Gastroesophageal sphincter (tissue), 4 donors: Measurements from ENCODE around the gene SH3D21. TPM values are rescaled to one million over a fixed set of nuclear protein-coding genes. Genes with fewer than 3 reads are reported as not detected.

ENCODE experiments used
- ATAC-seq: fragments of 150-250 bp; one replicate; pipeline ENCODE4 v1.9.1; 2016; ENCODE audit warnings: mild to moderate bottlenecking, moderate library complexity
- H3K27ac ChIP-seq, 4 donors: fragments of 200-600 bp; sonication (generic) in 3 of 4; 1 replicate in 3 of 4; 2 replicates in 1 of 4; pipeline ENCODE4 v1.5.1; 2016 to 2019
- H3K27me3 ChIP-seq: fragments of 200-600 bp; sonication (generic); one replicate; pipeline ENCODE4 v1.5.1; 2019
- H3K36me3 ChIP-seq, 2 donors: fragments of 200-600 bp; sonication (generic); one replicate each; pipeline ENCODE4 v1.5.1; 2019; ENCODE audit warnings: control low read depth in 1 of 2
- H3K4me1 ChIP-seq, 3 donors: fragments of 200-600 bp; sonication (generic); 1 replicate in 2 of 3; 2 replicates in 1 of 3; pipeline ENCODE4 v1.5.1; 2016 to 2019; ENCODE audit warnings: control low read depth in 2 of 3
- H3K4me3 ChIP-seq, 2 donors: fragments of 200-600 bp; sonication (generic); one replicate each; pipeline ENCODE4 v1.5.1; 2019; ENCODE audit warnings: mild to moderate bottlenecking in 1 of 2, moderate library complexity in 1 of 2
- H3K9me3 ChIP-seq, 3 donors: fragments of 200-600 bp; sonication (generic); one replicate each; pipeline ENCODE4 v1.5.1; 2017 to 2019; ENCODE audit warnings: control low read depth in 2 of 3
- EP300 ChIP-seq: sonication (generic); formaldehyde crosslinking; IDR thresholded peaks from one replicate; pipeline ENCODE4 v1.6.1; 2017; ENCODE audit warnings: antibody characterized with exemption, mild to moderate bottlenecking
- POLR2A ChIP-seq, 2 donors: fragments of 450-650 bp; IDR thresholded peaks; one replicate each; pipeline ENCODE4 v1.6.1; 2017; ENCODE audit warnings: antibody characterized with exemption in 2 of 2, mild to moderate bottlenecking in 2 of 2, moderate library complexity in 1 of 2
- POLR2AphosphoS5 ChIP-seq: sonication (generic); formaldehyde crosslinking; IDR thresholded peaks from one replicate; pipeline ENCODE4 v1.6.1; 2017; ENCODE audit warnings: antibody characterized with exemption
- WGBS, 2 donors: methylation state at CpG; one replicate each; pipeline ENCODE4 v1.1.5; 2018; ENCODE audit warnings: low coverage in 1 of 2; 5-methylcytosine and 5-hydroxymethylcytosine counted together
- total RNA-seq, 4 donors: library from RNA; depleted of rRNA; stranded (reverse); fragments of >200 nt; gene quantifications; one replicate each; pipeline ENCODE4 v1.1.0, GENCODE V29; 2016
- TF ChIP-seq, protein P1 (sequence below), 4 experiments: fragments of 200-600 bp in 2 of 4; fragments of 450-650 bp in 2 of 4; sonication (generic) in 1 of 4; IDR thresholded peaks; one replicate each; pipeline ENCODE4 v1.5.1; 2017 to 2019; ENCODE audit warnings: antibody characterized with exemption in 4 of 4, mild to moderate bottlenecking in 2 of 4, moderate library complexity in 2 of 4

Gene SH3D21
- total RNA-seq = 1 to 10 TPM in 2 of 4 donors, under 1 TPM in 1, not detected in 1; 0.27 to 1.4 (median 1.3) TPM

DNA sequence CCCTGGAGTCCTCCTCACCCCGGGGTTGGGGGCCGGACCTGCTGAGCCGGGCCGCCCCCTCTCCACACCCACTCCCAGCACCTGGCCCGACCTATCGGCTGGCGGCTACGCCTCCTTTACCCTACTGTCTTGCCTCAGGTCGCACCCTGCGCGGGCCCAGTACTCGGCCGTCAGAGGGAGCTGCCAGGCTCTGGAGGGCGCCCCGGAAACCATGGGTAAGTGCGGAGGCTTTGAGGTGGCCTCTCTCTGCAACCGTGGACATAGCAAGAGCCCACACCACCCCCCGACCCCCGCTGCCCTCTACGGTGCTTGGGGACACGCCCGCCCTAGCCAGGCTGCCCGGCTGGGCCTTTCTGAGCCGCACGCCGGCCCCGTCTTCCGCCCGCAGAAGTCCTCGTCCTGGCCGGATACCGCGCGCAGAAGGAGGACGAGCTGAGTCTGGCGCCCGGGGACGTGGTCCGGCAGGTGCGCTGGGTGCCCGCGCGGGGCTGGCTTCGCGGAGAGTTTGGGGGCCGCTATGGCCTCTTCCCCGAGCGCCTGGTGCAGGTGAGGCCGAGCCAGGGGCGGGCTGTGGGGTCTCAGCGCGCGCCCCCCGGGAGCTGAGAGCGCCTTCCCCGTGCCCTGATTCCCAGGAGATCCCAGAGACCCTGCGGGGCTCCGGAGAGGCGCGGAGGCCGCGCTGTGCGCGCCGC lies at the start of gene SH3D21:
TSS of gene SH3D21 (plus strand) at position 159 of the 692 bp plus-strand sequence. CDS start at position 212, 53 bp downstream.
- peaks cover 0 to 38% of the 10 kb centered on the region in 2 donors for H3K36me3 ChIP-seq
- no peak for TF ChIP-seq POLR2AphosphoS5
- TF ChIP-seq, protein P1, sequence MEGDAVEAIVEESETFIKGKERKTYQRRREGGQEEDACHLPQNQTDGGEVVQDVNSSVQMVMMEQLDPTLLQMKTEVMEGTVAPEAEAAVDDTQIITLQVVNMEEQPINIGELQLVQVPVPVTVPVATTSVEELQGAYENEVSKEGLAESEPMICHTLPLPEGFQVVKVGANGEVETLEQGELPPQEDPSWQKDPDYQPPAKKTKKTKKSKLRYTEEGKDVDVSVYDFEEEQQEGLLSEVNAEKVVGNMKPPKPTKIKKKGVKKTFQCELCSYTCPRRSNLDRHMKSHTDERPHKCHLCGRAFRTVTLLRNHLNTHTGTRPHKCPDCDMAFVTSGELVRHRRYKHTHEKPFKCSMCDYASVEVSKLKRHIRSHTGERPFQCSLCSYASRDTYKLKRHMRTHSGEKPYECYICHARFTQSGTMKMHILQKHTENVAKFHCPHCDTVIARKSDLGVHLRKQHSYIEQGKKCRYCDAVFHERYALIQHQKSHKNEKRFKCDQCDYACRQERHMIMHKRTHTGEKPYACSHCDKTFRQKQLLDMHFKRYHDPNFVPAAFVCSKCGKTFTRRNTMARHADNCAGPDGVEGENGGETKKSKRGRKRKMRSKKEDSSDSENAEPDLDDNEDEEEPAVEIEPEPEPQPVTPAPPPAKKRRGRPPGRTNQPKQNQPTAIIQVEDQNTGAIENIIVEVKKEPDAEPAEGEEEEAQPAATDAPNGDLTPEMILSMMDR (IDR thresholded peaks at IDR 0.05) = peak in 1 of 4 experiments; percentile 39
- no peaks in the 10 kb centered on the region for H3K27me3 ChIP-seq
- H3K4me1 ChIP-seq = peaks cover 0 to 21% (median 10%) of the 10 kb centered on the region in 3 donors
- no CpG with 5 or more reads among the region's 65 CpGs for WGBS, 2 donors
- no peaks in the 10 kb centered on the region for H3K9me3 ChIP-seq
- H3K27ac ChIP-seq = peak within 1 kb of the TSS; percentile 45 to 84 (median 81)
- peak; percentile 49 for ATAC-seq
- peak within 1 kb of the TSS; percentile 71 to 83 for H3K4me3 ChIP-seq

DNA sequence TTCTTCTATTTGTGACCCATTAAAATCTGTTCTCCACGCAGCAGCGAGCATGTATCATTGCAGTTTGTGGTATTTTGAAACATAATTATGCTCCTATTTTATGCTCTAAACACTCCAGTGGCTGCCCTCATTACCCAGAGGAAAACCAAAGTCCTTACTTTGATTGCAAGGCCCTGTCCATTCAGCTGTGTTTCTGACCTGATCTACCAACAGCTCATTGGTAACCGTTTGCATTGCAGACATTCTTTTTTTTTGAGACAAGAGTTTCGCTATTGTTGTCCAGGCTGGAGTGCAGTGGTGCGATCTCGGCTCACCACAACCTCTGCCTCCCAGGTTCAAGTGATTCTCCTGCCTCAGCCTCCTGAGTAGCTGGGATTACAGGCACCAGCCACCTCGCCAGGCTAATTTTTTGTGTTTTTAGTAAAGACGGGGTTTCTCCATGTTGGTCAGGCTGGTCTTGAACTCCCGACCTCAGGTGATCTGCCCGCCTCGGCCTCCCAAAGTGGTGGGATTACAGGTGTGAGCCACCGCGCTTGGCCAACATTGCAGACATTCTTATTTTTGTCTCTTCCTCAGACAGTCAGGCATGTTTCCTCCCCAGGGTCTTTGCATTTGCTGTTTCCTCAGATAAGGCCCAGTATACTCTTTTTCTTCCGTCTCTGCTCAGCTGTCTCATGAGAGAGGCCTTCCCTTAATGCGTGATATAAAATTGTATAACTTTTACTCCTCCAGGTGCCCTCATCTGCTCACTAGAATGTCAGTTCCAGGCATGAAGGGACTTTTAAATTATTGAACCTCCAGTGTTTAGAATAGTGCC lies 49.4 kb upstream of the SH3D21 start:
- 80 to 81% methylated on average over 9 to 11 of the region's 15 CpGs for WGBS, 2 donors
- H3K36me3 ChIP-seq = peaks cover 0 to 36% of the 10 kb centered on the region in 2 donors
- no peaks in the 10 kb centered on the region for H3K27me3 ChIP-seq
- no peak for ATAC-seq
- H3K9me3 ChIP-seq = no peaks in the 10 kb centered on the region
- TF ChIP-seq, protein P1 (IDR thresholded peaks at IDR 0.05) = no peak
- TF ChIP-seq EP300 = no peak
- no peak for TF ChIP-seq POLR2A (IDR thresholded peaks at IDR 0.05)
- TF ChIP-seq POLR2AphosphoS5 = no peak
- H3K4me3 ChIP-seq = no peak overlapping the region
- no peak overlapping the region for H3K27ac ChIP-seq
- peaks cover 9 to 77% (median 11%) of the 10 kb centered on the region in 3 donors for H3K4me1 ChIP-seq

DNA sequence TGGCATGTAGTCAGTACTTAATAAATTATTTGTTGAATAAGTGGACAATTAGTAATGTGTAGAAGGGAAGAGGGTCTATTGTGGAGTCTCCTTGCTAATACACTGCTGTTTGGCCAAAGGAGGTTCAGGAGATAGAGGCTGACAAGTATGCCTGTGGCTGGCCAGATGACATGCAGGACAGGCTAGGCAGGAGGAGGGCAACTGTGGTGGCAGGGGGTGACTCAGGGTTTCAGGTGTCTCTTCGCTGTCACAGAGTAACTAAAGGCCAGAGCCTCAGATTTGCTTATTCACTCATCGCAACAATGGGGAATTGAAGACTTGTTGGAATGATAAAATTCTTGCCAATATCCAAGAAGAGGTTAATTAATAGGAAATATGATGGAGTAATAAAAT lies 48.8 kb upstream of the SH3D21 start:
- WGBS, 2 donors = 72 to 100% methylated on average over 2 of the region's 2 CpGs
- TF ChIP-seq POLR2AphosphoS5 = no peak
- TF ChIP-seq EP300 = no peak
- TF ChIP-seq, protein P1 (IDR thresholded peaks at IDR 0.05) = no peak
- TF ChIP-seq POLR2A (IDR thresholded peaks at IDR 0.05) = no peak
- Histone ChIP-seq H3K27ac (no peak overlapping the region), H3K4me1 (peaks cover 5 to 71% (median 7%) of the 10 kb centered on the region in 3 donors), H3K9me3 (no peaks in the 10 kb centered on the region), H3K4me3 (no peak overlapping the region), H3K27me3 (no peaks in the 10 kb centered on the region), H3K36me3 (peaks cover 0 to 36% of the 10 kb centered on the region in 2 donors)
- ATAC-seq = no peak

DNA sequence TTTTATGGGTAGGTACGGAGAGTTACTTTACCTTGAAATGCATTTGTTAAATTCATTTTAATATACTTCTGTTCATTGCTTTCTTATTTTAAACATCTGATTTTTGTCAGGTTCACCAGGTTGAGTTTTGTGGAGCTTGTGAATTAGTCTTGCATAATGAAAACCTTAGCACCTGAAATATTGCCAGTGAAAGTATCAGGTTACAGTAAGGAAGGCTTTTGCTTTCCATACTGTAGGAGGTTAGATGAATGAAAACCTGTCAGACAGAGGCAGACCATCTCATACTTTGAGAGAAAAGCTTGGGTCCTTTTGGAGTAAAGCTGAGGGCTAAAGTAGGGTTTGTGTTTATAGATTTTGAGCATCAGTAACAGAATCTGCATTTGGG lies 47.2 kb upstream of the SH3D21 start:
- Histone ChIP-seq H3K4me3 (no peak overlapping the region), H3K27me3 (no peaks in the 10 kb centered on the region), H3K36me3 (peaks cover 0 to 44% of the 10 kb centered on the region in 2 donors), H3K27ac (no peak overlapping the region), H3K9me3 (no peaks in the 10 kb centered on the region), H3K4me1 (peaks cover 4 to 60% (median 5%) of the 10 kb centered on the region in 3 donors)
- ATAC-seq = no peak
- TF ChIP-seq POLR2AphosphoS5 (no peak), POLR2A (IDR thresholded peaks at IDR 0.05) (no peak), EP300 (no peak)
- TF ChIP-seq, protein P1 (IDR thresholded peaks at IDR 0.05) = no peak
- 82 to 93% methylated on average over 1 of the region's 1 CpG for WGBS, 2 donors
